GM13977 (cell line): ENCODE data around the gene P2RX1.

Experiments
- DNase-seq: peaks from one replicate; pipeline ENCODE4 v3.0.0; 2012; ENCODE audit warnings: low spot score
- in situ Hi-C: fragments of 300-500 bp; cut with MboI; formaldehyde crosslinking; loops from one replicate; pipeline ENCODE4 v1.12.0; 2022; ENCODE audit warnings: low sequenced_read_pairs, low pct_unique_long_range_greater_than_20kb, mixed read lengths, inconsistent platforms; ENCODE audit not compliant: unreplicated experiment
- TF ChIP-seq, protein P1 (sequence below): IDR thresholded peaks from 2 replicates; pipeline ENCODE4 v1.5.1; 2012; ENCODE audit warnings: mild to moderate bottlenecking, control low read depth; ENCODE audit not compliant: insufficient read depth; ENCODE audit errors: extremely low read depth, missing control alignments

Gene P2RX1

DNA sequence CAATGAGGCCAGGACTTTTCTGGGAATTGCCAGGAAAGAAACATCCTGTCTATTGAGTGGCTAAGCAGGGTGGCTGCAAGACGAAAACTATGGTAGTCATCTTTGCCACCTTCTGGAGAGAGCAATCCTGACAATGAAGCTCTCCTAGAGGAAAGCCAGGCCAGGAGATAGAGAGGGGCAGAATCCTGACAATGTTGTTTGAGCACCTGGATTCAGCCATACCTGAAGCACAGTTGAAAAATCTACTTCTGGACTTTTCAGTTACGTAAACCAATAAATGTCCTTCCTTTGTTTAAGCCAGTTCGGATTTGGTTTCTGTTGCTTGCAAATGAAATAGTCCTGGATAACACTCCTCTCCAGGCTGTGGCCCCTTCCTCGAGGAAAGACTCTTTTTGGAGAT, 9.4 kb downstream of the P2RX1 start:
- TF ChIP-seq, protein P1, sequence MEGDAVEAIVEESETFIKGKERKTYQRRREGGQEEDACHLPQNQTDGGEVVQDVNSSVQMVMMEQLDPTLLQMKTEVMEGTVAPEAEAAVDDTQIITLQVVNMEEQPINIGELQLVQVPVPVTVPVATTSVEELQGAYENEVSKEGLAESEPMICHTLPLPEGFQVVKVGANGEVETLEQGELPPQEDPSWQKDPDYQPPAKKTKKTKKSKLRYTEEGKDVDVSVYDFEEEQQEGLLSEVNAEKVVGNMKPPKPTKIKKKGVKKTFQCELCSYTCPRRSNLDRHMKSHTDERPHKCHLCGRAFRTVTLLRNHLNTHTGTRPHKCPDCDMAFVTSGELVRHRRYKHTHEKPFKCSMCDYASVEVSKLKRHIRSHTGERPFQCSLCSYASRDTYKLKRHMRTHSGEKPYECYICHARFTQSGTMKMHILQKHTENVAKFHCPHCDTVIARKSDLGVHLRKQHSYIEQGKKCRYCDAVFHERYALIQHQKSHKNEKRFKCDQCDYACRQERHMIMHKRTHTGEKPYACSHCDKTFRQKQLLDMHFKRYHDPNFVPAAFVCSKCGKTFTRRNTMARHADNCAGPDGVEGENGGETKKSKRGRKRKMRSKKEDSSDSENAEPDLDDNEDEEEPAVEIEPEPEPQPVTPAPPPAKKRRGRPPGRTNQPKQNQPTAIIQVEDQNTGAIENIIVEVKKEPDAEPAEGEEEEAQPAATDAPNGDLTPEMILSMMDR, result no peak
- in situ Hi-C loops, result no loop called here
- DNase-seq, result no peak

DNA sequence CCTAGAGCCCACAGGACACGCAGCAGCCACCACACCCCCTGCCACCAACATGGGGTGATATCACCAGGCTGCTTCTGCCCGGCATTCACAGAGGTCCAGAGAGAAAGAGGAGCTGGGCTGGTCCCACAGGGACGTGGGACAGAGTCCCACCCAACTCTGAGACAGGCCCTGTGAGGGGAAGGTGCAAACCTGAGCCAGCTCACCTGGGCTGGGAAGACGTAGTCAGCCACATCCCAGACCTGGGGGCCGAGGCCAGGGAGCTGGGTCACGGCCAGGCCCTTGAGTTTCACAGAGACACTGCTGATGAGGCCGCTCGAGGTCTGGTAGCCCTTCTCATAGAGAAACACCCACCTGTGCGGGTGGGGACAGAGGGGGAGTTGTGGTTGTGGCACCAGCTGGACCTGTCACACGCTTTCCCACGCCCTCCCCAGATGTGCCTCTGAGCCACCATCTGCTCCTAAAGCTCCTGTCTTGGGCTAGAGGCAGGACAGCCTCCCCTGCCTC, 11.2 kb downstream of the P2RX1 start:
- in situ Hi-C loops, result no loop called here
- TF ChIP-seq, protein P1, result no peak
- no peak for DNase-seq

DNA sequence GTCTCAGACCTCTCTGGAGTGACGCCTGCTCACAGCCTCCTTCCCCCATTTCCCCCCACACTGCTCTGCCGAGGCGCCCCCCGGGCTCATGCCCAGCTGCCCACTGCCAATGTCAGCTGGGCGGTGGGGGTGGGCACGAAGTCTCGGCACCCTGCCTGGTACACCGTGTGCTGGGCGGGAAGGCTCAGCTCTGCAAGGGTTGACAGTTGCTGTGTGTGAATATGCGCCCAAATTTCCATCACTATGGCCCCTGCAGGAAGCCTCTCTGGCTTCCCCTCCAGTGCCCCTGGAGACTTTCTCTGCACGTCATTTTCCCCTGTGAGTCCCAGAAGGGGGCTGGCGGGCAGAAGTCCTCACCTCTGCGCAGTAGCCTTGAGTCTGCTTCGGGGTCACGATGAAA, 11.8 kb downstream of the P2RX1 start:
- in situ Hi-C loops, result no loop called here
- TF ChIP-seq, protein P1, result no peak
- no peak for DNase-seq

DNA sequence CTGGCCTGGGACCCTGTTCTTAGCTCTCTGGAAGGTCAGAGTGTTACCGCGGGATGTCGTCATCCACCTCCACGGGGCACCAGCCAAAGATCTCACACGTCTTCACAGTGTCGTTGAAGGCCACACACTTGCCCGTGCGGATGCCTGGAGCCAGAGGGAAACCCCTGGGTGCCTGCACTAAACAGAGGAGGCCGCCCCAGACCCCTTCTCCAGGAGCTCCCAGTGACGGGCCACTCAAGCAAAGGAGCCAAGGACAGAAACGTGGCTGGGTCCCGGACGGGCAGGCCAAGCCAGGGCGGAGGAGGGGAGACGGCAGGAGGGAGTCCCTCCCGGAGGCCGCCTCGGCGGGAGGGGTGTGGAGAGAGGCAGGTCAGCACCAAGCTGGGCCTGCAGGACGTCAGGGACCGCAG, 12.4 kb downstream of the P2RX1 start:
- TF ChIP-seq, protein P1, result no peak
- in situ Hi-C loops, result no loop called here
- DNase-seq, result no peak

DNA sequence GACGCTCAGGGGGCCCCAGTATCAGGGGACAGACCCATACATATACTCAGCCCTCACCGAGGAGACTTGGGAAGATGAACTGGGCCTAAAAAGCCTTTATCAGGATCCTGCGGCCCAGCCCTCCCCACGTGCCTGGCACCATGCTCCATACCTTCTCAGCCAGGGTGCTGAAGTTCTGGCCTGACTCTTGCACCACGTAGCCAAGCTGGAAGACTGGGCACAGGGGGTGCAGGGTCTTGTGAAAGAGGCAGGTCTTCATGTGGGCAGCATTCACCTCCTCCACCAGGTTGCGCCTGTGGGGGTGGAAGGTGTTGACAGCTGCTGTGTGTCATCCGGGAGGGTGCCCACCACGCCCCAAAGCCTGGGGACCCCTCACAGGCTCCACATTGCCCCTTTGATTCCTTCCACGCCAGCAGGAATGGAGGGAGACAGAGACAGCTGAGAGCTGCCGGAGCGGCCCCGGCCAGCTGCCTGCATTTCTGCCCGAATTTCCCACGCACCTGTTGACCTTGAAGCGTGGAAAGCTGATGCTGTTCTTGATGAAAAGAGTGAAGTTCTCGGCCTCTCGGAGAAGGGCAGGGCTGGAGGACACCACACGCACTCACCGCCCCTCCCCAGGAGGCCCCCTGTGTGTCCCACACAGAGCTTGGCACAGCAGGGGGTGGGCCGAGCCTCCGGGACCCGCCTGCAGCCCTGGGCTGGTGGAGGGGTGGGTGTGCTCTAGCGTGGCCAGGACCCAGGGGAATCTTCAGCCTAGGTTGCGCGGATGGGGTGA, 13.0 kb downstream of the P2RX1 start:
- DNase-seq, result no peak
- in situ Hi-C loops, result no loop called here
- TF ChIP-seq, protein P1, result no peak

DNA sequence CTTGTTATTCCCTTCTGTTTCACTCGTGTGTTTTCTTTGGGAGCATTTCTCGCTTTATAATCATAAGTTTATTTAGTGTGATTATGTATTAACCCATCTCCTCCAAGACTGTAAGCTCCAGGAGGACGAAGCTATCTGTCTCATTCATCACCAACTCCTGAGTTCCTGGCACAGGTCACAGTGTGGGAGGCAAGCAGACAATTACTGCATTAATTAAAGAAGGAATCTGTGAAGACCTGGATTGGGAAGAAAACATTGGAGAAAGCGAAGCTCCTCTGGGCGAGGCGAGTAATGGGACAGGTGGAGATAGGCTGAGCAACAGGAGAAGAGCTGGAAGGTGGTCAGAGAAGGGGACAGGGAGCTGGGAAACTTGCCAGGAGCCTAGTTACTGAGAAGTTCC, 15.6 kb downstream of the P2RX1 start:
- no peak for DNase-seq
- TF ChIP-seq, protein P1, result no peak
- in situ Hi-C loops, result no loop called here

DNA sequence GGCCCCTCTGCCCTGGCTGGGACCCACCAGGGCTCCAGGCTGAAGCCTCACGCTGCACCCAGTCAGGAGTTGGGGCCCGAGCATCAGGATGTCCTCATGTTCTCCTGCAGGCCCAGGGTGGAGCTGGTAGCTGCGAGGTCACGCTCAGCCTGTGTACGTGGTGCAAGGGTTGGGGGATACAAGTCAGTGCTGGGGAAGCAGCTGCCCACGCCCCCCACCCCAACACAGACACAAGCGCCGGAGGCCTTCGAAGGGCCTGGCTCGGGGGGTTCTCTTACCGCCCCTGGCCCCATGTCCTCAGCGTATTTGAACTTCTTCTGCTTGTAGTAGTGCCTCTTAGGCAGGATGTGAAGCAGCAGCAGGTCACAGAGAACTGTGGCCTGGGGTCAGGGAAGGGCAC, 18.5 kb downstream of the P2RX1 start:
- TF ChIP-seq, protein P1, result no peak
- in situ Hi-C loops, result no loop called here

More for the DNA sequence above, 18.5 kb downstream of the P2RX1 start:
- no peak for DNase-seq
